Stimulated activated CD4-positive, alpha-beta T cell treated with anti-CD3 and anti-CD28 coated beads, Interleukin-2, amount 100 ng/mL, for 24 hours (primary cell): ENCODE measurements around the gene MT1B.
"Not testable (repeated sequence)": the region's sequence is repeated elsewhere in the genome, so short reads cannot be mapped to it uniquely, and the experiment has no call there.

ENCODE experiments used
- DNase-seq, 2 donors: peaks; one replicate each; pipeline ENCODE4 v3.0.0-alpha.2; 2020

Gene MT1B

DNA sequence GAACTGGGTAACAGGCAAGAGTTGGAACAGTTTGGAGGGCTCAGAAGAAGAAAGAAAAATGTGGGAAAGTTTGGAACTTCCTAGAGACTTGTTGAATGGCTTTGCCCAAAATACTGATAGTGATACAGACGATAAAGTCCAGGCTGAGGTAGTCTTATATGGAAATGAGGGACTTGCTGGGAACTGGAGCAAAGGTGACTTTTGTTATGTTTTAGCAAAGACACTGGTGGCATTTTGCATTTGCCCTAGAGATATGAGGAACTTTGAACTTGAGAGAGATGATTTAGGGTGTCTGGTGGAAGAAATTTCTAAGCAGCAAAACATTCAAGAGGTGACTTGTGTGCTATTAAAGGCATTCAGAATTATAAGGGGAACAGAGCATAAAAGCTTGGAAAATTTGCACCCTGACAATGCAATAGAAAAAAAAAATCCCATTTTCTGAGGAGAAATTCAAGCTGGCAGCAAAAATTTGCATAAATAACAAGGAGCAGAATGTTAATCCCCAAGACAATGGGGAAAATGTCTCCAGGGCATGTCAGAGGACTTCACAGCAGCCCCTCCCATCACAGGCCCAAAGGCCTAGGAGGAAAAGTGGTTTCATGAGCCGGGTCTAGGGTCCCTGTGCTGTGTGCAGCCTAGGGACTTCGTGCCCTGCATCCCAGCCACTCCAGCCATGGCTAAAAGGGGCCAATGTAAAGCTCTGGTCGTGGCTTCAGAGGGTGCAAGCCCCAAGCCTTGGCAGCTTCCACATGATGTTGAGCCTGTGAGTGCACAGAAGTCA, 29.8 kb upstream of the MT1B start:
- not testable (repeated sequence) for DNase-seq

GRCh38 chr16:56623184-56623583, 28.5 kb upstream of the MT1B start:
- DNase-seq, result not testable (repeated sequence)

- no peak for DNase-seq
These were observed 28.0 kb upstream of the MT1B start for GRCh38 chr16:56623637-56624036.

- peak; percentile 69 to 70 for DNase-seq
These were observed 26.3 kb upstream of the MT1B start, which contains the start of gene MT1E for GRCh38 chr16:56625140-56625942. Gene MT1E (plus strand): TSS chr16:56625781. CDS start chr16:56625852, 71 bp downstream.

- DNase-seq, result no peak
These were observed 25.6 kb upstream of the MT1B start for GRCh38 chr16:56625943-56626654.

- DNase-seq, result no peak
These were observed 25.0 kb upstream of the MT1B start for GRCh38 chr16:56626685-56627084.

GRCh38 chr16:56628486-56629350, 23.0 kb upstream of the MT1B start:
- no peak for DNase-seq

DNA sequence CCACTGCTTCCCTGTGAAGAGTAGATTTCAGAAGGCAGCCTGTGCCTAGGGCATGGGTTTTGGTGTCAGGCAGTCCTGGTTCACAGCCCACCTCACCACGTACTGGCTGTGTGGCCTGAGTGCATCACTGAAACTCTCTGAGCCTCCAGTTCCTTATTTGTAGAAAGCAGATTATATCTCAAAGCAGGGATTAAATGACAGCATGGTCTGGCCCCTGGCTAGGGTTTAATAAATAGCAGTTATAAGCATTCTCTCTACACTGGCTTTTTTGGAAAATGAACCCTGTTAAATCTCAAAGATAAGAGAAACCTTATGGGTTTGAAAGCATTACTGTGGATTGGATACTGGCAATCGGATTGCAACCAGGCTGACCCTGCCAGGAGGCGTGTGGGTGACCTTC, 22.2 kb upstream of the MT1B start:
- DNase-seq, result no peak

GRCh38 chr16:56630134-56630533, 21.6 kb upstream of the MT1B start:
- no peak for DNase-seq

- DNase-seq, result no peak
These were observed 20.5 kb upstream of the MT1B start for GRCh38 chr16:56631197-56631596.

GRCh38 chr16:56631832-56632155, 19.9 kb upstream of the MT1B start:
- no peak for DNase-seq

DNA sequence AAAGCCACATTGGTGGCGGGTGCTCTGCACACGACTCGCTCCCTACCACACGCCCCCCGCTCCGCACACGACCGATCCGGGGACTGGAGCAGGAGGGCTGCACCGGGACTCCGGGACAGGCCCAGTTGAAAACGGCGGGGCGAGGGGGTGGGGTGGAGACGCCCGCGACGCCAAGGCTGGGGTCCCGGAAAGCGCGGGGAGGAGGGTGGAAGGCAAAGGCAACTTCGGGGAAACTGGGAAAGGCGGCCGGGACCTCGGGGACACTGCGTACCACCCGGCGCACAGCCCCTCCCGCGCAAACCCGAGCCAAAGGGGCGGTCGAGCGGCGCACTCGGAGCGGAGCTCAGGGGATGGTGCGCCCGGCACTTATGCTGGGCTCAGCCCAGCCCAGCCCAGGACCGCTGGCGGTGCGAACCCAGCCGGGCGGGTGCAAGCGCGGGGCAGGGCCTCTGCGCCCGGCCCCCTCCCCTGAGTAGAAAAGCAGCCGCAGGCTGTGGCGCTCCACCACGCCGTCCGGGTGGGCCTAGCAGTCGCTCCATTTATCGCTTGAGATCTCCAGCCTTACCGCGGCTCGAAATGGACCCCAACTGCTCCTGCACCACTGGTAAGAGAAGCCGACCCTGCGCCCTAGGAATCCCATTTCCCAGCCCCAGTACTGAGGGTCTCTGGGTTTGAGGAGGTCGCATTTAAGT, 19.4 kb upstream of the MT1B start, which contains the start of gene MT1M:
TSS of gene MT1M (plus strand) at position 504 of the 692 bp plus-strand sequence. CDS start at position 577, 73 bp downstream.
- DNase-seq, result no peak

GRCh38 chr16:56632848-56633365, 18.8 kb upstream of the MT1B start:
- DNase-seq, result no peak

DNA sequence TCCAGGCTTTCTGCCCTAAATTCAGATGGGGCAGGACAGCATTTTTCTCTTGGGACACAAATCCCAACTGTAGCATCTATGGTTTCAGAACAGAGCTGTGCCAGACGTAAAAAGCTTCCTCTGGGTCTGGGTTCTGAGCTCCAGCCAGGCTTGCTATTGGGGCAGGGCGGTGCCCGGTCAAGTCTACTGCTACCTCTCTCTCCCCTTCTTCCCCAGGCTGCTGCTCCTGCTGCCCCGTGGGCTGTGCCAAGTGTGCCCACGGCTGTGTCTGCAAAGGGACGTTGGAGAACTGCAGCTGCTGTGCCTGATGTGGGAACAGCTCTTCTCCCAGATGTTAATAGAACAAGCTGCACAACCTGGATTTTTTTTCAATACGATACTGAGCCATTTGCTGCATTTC, 18.2 kb upstream of the MT1B start:
- DNase-seq, result no peak

GRCh38 chr16:56634715-56635440, 16.8 kb upstream of the MT1B start:
- no peak for DNase-seq

GRCh38 chr16:56635441-56635967, 16.2 kb upstream of the MT1B start:
- DNase-seq, result no peak

DNA sequence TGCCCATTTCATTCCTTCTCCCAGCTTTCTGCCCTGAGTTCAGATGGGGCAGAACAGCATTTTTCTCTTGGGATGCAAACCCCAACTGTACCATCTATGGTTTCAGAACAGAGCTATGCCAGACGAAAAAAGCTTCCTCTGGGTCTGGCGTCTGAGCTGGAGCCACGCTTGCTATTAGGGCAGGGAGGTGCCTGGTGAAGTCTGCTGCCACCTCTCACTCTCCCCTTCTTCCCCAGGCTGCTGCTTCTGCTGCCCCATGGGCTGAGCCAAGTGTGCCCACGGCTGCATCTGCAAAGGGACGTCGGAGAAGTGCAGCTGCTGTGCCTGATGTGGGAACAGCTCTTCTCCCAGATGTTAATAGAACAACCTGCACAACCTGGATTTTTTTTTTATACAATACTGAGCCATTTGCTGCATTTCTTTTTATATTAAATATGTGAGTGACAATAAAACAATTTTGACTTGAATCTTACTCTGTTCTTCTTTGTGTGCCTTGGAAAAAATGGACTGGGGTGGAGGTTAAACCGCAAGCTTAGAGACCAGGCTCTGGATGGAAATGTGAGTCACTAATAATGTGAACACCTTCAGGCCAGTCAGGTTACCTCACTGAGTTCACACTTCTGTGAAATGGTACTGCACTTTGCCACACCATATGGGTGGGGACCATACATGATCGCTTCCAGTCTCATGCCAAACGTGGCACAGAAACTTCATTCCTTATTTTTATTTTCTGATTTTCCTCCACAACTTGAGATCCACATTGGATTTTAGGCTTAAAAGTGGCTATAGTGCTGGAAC, 14.9 kb upstream of the MT1B start:
- DNase-seq, result no peak

DNA sequence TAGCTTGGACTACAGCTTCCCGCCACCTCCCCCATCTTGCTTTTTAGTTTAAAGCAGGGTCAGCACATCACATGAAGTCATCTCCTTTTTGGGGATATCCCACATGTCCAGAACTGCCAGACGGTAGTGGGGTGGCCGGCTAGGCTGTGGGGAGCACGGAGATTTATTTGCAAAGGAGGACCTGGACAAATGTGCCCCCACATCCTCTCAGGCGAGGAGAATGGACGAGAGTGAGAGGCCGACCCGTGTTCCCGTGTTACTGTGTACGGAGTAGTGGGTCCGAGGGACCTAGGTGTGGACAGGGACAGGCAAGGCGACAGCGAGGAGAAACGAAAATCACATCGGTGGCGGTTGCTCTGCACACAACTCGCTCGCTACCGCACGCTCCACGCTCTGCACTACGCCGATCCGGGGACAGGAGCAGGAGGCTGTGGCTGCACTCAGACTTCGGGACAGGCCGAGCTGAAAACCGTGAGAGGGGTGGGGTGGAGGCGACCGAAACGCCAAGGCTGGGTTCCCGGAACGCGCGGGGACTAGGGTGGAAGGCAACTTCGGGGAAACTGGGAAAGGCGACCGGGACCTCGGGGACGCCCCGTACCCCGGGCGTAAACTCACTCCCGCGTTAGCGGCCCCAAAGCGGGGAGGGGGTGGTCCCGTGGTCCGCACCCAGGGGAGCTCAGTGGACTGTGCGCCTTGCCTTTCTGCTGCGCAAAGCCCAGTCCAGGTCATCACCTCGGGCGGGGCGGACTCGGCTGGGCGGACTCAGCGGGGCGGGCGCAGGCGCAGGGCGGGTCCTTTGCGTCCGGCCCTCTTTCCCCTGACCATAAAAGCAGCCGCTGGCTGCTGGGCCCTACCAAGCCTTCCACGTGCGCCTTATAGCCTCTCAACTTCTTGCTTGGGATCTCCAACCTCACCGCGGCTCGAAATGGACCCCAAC, 13.6 kb upstream of the MT1B start, which contains the start of gene MT1A:
TSS of gene MT1A (plus strand) at position 853 of the 937 bp plus-strand sequence. CDS start at position 926, 73 bp downstream.
- peak in 1 of 2 donors; percentile 38 for DNase-seq
